Anterior cingulate cortex (tissue), 58 donors: Measurements from ENCODE around the gene CPSF4L.
A peak's percentile ranks its signal among the peaks of the same experiment; 100 is the strongest.

Experiments
- DNase-seq, 58 donors: peaks; one replicate each; lab custom pipeline; 2025; lab: John Stamatoyannopoulos, UW

The CPSF4L gene

DNA sequence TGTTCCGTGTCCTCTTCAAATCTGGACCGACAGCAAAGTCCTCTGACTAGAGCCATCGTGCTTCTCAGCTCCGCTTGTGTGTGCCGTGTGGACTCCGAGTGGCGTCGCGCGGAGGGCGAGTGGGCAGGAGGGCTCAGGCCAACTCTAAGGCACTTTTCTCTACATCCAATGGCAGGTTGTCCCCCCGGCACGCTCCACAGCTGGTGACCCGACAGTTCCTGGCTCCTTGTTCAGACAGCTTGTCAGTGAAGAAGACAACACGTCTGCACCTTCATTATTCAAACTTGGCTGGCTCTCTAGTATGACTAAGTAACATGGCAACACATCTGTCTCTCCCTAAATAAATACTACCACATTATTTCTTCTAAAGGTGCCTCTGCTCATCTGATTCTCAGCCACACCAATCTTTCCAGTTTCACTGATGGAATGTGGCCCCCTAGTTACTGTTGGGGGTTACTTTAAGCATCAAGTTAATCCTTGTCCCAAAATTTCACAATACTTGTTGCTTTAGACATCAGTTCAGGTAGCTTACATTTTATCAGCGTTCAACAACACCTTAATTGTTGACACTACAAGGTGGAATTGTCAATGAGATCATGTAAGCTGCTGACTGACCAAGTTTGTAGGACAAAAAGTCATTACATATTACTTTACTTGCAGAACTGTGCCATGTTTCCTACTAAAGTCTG lies 53.4 kb downstream of the CPSF4L start:
- DNase-seq, result peak in 1 of 58 donors; percentile 4

DNA sequence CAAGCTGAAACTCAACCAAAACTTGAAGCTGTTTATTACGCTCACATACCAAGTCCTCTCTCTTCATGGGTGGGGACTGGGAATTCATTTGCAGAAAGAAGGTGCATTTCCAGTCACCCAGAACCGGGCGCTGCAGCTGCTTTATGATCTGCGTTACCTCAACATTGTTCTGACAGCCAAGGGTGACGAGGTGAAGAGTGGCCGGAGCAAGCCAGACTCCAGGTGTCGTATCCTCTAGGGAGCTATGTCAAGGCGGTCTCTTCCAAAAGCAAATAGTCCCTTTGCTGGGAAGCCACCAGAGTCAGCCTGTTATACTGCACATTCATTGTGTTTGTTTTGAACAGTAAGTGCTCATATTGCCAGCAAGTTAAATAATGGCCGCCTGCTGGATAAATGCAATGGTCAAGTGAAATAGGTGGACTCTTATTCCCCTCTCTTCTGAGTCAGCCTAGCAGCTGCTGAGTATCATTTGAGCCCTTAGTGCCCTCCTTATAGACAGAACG lies 56.2 kb downstream of the CPSF4L start:
- no peak for DNase-seq

DNA sequence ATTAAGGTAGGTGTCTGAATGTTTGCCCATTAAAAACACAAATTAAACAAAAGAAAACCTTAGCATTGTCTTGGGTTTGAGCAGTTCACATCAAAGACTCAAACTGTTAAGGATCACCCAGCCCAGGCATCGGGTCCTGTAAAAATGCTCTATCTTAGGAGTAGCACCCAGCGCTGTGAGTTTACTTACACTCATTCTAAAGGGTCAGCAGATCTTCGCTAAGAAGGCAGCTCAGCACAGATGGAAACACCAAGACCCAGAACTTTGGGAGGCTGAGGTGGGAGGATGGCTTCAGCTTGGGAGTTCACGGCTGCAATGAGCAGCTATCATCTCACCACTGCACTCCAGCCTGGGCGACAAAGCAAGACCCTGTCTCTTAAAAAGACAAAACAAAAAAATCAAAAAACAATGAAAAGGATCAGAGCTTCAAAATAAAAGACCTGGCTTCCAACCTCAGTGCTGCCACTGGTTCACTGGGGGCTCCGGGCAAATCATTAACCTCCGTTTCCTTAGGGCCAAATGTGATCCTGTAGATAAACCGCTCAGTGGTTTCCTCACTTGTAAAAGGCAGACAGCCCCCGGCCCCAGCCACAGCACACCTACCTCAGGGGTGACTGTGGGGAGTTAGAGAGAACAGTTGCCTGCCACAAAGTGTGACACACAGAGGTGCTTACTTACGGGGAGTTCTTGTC lies 57.7 kb downstream of the CPSF4L start:
- DNase-seq, result no peak

DNA sequence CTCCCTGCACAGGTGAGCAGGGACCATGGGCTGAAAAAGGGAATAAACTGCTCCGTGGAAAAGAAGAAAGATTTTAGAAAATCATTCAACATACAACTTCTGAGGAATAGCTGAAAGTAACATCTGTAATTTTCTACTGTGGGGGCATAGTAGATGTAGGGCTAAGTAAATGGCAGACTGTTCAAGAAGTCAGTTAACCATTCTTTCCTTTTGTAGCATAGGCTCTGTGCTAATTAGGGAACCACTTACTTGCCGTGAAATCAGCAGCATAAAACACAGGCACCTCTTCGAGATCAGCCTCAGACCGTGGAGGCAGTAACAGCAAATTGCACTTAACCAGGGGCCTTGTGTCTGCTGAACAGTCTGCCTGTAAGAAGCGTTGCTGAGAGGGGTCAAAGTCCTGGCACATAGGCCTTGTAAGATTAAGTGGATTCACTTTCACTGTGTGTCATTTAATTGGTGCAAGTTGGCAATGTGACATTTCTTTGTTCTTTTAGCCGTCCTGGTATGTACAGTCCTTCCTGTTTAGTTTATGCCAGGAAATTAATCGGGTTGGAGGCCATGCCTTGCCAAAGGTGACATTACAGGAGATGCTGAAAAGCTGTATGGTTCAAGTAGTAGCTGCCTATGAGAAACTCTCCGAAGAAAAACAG lies 58.4 kb downstream of the CPSF4L start:
- no peak for DNase-seq

DNA sequence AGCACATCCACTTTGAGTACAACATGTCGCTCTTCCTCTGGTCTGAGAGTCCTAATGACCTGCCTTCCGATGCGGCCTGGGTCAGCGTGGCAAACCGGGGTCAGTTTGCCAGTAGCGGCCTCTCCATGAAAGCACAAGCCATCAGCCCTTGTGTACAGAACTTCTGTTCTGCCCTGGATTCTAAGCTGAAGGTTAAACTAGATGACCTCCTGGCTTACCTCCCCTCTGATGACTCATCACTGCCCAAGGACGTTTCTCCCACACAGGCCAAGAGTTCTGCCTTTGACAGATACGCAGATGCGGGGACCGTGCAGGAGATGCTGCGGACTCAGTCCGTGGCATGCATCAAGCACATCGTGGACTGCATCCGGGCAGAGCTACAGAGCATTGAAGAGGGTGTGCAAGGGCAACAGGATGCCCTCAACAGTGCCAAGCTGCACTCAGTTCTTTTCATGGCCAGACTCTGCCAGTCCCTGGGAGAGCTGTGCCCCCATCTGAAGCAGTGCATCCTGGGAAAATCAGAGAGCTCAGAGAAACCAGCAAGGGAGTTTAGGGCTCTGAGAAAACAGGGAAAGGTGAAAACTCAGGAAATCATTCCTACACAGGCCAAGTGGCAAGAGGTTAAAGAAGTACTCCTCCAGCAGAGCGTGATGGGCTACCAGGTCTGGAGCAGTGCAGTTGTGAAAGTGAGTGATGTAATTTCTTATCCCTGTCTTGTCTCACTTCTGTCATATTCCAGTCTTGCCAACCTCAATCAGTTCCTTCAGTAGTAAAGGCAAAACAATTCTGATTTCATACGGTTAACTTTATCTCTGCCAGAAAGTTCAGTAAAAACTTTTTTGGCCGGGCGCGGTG lies 60.2 kb downstream of the CPSF4L start:
- no peak for DNase-seq

DNA sequence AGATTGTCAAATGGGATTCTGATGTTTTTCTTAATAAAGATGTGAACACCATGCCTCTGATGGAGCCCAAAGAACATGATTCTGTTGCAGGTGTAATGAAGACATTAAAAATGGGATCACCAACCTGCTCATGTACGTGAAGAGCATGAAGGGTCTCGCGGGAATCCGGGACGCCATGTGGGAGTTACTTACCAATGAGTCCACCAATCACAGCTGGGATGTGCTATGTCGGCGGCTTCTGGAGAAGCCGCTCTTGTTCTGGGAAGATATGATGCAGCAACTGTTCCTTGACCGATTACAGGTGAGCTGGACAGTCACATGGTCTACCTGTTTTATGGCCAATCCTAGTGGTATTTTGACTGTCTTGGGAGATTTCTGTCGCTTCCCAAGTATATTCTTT lies 61.2 kb downstream of the CPSF4L start:
- DNase-seq, result no peak

DNA sequence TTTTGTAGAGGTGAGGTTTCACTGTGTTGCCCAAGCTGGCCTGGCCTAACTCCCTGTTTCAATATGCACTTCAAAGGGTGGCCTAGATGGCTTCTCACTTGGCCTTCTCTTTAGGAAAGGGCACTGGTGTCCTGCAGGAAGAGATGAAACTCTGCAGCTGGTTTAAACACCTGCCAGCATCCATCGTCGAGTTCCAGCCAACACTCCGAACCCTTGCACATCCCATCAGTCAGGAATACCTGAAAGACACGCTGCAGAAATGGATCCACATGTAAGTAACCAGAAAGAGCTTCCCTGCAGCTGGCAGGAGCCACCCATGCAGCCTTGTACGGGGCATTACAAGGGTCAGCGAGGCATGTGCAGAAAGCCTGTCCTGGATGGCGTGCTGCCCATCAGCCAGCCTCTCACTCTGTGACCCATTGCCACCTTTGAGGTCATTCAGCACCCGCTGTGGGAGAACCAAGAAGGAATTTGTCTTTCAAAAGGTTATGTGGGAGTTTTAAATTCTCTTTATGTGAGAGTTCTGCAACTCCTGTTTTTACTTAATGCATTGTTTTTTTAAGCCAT lies 61.8 kb downstream of the CPSF4L start:
- DNase-seq, result no peak

DNA sequence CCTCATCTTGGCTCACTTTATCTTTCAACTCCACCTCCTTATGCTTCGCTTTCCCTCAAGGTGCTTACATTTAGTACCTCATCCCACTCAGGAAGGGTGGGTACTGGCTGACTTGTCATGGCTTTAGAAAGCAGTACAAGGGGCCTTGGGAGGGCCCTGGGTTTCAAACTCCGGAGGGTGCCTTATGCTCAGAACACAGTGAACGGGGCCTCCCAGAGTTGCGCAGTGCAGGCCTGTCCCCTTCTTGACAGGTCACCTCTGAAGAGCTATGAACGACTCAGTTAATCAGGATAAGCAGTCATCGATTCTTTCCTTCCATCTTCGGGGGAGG lies 62.8 kb downstream of the CPSF4L start:
- no peak for DNase-seq
